Trophoblast cell (in vitro differentiated cells and primary cell): Measurements from ENCODE around the gene SLC30A3.
A peak's percentile ranks its signal among the peaks of the same experiment; 100 is the strongest.

ENCODE experiments used
- DNase-seq, 2 donors: peaks; one replicate each; pipeline ENCODE4 v3.0.0-alpha.2; 2016
- H2AFZ ChIP-seq: 2 replicates; pipeline ENCODE4 v1.6.1; 2013; ENCODE audit warnings: low read length, moderate library complexity, mild to moderate bottlenecking; ENCODE audit not compliant: insufficient read depth, poor library complexity
- H2AK5ac ChIP-seq: 2 replicates; pipeline ENCODE4 v1.6.1; 2013; ENCODE audit warnings: mild to moderate bottlenecking, low read length
- H2BK120ac ChIP-seq: 2 replicates; pipeline ENCODE4 v1.6.1; 2013; ENCODE audit warnings: low read length, mild to moderate bottlenecking, moderate library complexity; ENCODE audit not compliant: insufficient read depth, poor library complexity
- H2BK12ac ChIP-seq: 2 replicates; pipeline ENCODE4 v1.6.1; 2013; ENCODE audit warnings: mild to moderate bottlenecking, low read length, moderate library complexity
- H2BK5ac ChIP-seq: 2 replicates; pipeline ENCODE4 v1.6.1; 2013; ENCODE audit warnings: low read length, low read depth, moderate library complexity, mild to moderate bottlenecking; ENCODE audit not compliant: poor library complexity
- H3K14ac ChIP-seq: 2 replicates; pipeline ENCODE4 v1.6.1; 2013; ENCODE audit warnings: mild to moderate bottlenecking, low read length
- H3K18ac ChIP-seq: 2 replicates; pipeline ENCODE4 v1.6.1; 2013; ENCODE audit warnings: mild to moderate bottlenecking, low read length
- H3K23ac ChIP-seq: 2 replicates; pipeline ENCODE4 v1.6.1; 2013; ENCODE audit warnings: low read length
- H3K27ac ChIP-seq: 2 replicates; pipeline ENCODE4 v1.5.1; 2013; ENCODE audit warnings: low read depth, mild to moderate bottlenecking, inconsistent platforms, low read length, moderate library complexity
- H3K27me3 ChIP-seq: 2 replicates; pipeline ENCODE4 v1.6.1; 2013; ENCODE audit warnings: inconsistent platforms, mild to moderate bottlenecking, low read length, moderate library complexity; ENCODE audit not compliant: insufficient read depth
- H3K36me3 ChIP-seq, 2 experiments: 1 replicate in 1 of 2; 2 replicates in 1 of 2; pipeline ENCODE4 v1.6.1; 2013; ENCODE audit warnings: low read length in 2 of 2, mild to moderate bottlenecking in 2 of 2, moderate library complexity in 1 of 2; ENCODE audit not compliant: insufficient read depth in 2 of 2, control insufficient read depth in 1 of 2
- H3K4ac ChIP-seq: 2 replicates; pipeline ENCODE4 v1.6.1; 2013; ENCODE audit warnings: low read depth, mild to moderate bottlenecking, low read length, moderate library complexity
- H3K4me1 ChIP-seq, 2 experiments: 1 replicate in 1 of 2; 2 replicates in 1 of 2; pipeline ENCODE4 v1.6.1; 2013; ENCODE audit warnings: low read length in 2 of 2, mild to moderate bottlenecking in 2 of 2, moderate library complexity in 1 of 2; ENCODE audit not compliant: insufficient read depth in 2 of 2, control insufficient read depth in 1 of 2
- H3K4me2 ChIP-seq: 2 replicates; pipeline ENCODE4 v1.6.1; 2013; ENCODE audit warnings: inconsistent platforms, mild to moderate bottlenecking, low read length, moderate library complexity
- H3K4me3 ChIP-seq: 2 replicates; pipeline ENCODE4 v1.5.1; 2013; ENCODE audit warnings: mild to moderate bottlenecking, low read depth, low read length, inconsistent platforms
- H3K79me1 ChIP-seq: one replicate; pipeline ENCODE4 v1.6.1; 2013; ENCODE audit warnings: low read length
- H3K79me2 ChIP-seq: 2 replicates; pipeline ENCODE4 v1.6.1; 2013; ENCODE audit warnings: low read length, mild to moderate bottlenecking; ENCODE audit not compliant: control insufficient read depth, insufficient read depth, poor library complexity
- H3K9ac ChIP-seq: 2 replicates; pipeline ENCODE4 v1.6.1; 2013; ENCODE audit warnings: mild to moderate bottlenecking, low read length
- H3K9me3 ChIP-seq: 2 replicates; pipeline ENCODE4 v1.6.1; 2013; ENCODE audit warnings: low read depth, mild to moderate bottlenecking, control low read depth, inconsistent platforms, low read length; ENCODE audit not compliant: insufficient read depth
- H4K12ac ChIP-seq: 2 replicates; pipeline ENCODE4 v1.6.1; 2013; ENCODE audit warnings: low read depth, mild to moderate bottlenecking, low read length, moderate library complexity
- H4K8ac ChIP-seq: 2 replicates; pipeline ENCODE4 v1.6.1; 2013; ENCODE audit warnings: low read depth, mild to moderate bottlenecking, low read length, moderate library complexity
- H4K91ac ChIP-seq: one replicate; pipeline ENCODE4 v1.6.1; 2013; ENCODE audit warnings: low read depth, mild to moderate bottlenecking, low read length, moderate library complexity
- WGBS: extraction: QIAGEN DNeasy Blood & Tissue Kit; methylation state at CpG from one replicate; pipeline ENCODE4 v1.1.7; 2013; ENCODE audit warnings: missing lambda C conversion rate; ENCODE audit not compliant: insufficient read length, insufficient coverage; ENCODE audit errors: extremely low coverage; 5-methylcytosine and 5-hydroxymethylcytosine counted together

SLC30A3 gene

GRCh38 chr2:27220091-27220490 is 42.8 kb downstream of the SLC30A3 start:
- DNase-seq, result no peak
- H3K23ac ChIP-seq, result no peak overlapping the region
- no peaks in the 10 kb centered on the region for H3K27me3 ChIP-seq
- H2BK12ac ChIP-seq, result no peak overlapping the region
- H2AFZ ChIP-seq, result no peak overlapping the region
- no peak overlapping the region for H3K4ac ChIP-seq
- H4K12ac ChIP-seq, result no peak overlapping the region
- H2BK5ac ChIP-seq, result no peak overlapping the region
- H3K27ac ChIP-seq, result no peak overlapping the region
- peaks cover 4 to 8% of the 10 kb centered on the region in 2 experiments for H3K4me1 ChIP-seq
- H3K4me2 ChIP-seq, result no peak overlapping the region
- H3K4me3 ChIP-seq, result no peak overlapping the region
- peaks cover 38 to 48% of the 10 kb centered on the region in 2 experiments for H3K36me3 ChIP-seq
- no CpG with 5 or more reads among the region's 7 CpGs for WGBS
- no peaks in the 10 kb centered on the region for H3K9me3 ChIP-seq
- peaks cover 5% of the 10 kb centered on the region for H3K79me1 ChIP-seq
- no peak overlapping the region for H3K18ac ChIP-seq
- H2AK5ac ChIP-seq, result no peak overlapping the region
- H2BK120ac ChIP-seq, result no peak overlapping the region
- no peak overlapping the region for H4K91ac ChIP-seq
- H3K14ac ChIP-seq, result no peak overlapping the region
- no peak overlapping the region for H3K9ac ChIP-seq
- peaks cover 7% of the 10 kb centered on the region for H3K79me2 ChIP-seq
- H4K8ac ChIP-seq, result no peak overlapping the region

DNA sequence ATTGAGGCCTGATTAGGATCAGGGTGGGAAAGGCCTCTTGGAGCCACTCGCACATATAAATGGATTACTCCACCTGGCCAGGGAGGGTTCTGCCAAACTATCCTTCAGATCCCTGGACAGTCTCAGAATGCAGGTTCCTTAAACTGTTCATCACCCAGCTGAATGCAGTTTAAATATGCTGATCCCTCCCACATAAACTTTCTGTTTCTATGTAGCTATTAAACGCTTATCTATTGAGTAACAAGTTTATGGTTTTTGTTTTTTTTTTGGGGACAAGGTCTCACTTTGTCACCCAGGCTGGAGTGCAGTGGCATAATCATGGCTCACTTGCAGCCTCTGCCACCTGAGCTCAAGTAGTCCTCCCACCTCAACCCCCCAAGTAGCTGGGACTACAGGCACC is 43.8 kb downstream of the SLC30A3 start:
- Histone ChIP-seq H3K79me2 (peaks cover 7% of the 10 kb centered on the region), H2BK5ac (no peak overlapping the region), H4K12ac (no peak overlapping the region), H3K14ac (no peak overlapping the region), H3K4ac (no peak overlapping the region), H3K4me1 (peaks cover 4 to 8% of the 10 kb centered on the region in 2 experiments), H2AK5ac (no peak overlapping the region), H3K23ac (no peak overlapping the region), H2BK12ac (no peak overlapping the region), H3K36me3 (peaks cover 29 to 38% of the 10 kb centered on the region in 2 experiments), H3K27ac (no peak overlapping the region), H3K4me2 (no peak overlapping the region), H3K9me3 (no peaks in the 10 kb centered on the region), H3K18ac (no peak overlapping the region), H3K9ac (no peak overlapping the region), H3K27me3 (no peaks in the 10 kb centered on the region), H2BK120ac (no peak overlapping the region), H4K91ac (no peak overlapping the region), H3K79me1 (peaks cover 5% of the 10 kb centered on the region), H4K8ac (no peak overlapping the region), H3K4me3 (no peak overlapping the region), H2AFZ (no peak overlapping the region)
- WGBS, result no CpG with 5 or more reads among the region's 2 CpGs
- no peak for DNase-seq

- Histone ChIP-seq H3K27me3 (no peaks in the 10 kb centered on the region), H2AK5ac (no peak overlapping the region), H3K23ac (no peak overlapping the region), H2AFZ (no peak overlapping the region), H4K12ac (no peak overlapping the region), H4K91ac (no peak overlapping the region), H3K4me2 (no peak overlapping the region), H3K9ac (no peak overlapping the region), H3K79me2 (peaks cover 7% of the 10 kb centered on the region), H3K14ac (no peak overlapping the region), H2BK120ac (no peak overlapping the region), H2BK12ac (no peak overlapping the region), H3K4me3 (no peak overlapping the region), H3K4me1 (peaks cover 4 to 8% of the 10 kb centered on the region in 2 experiments), H3K27ac (no peak overlapping the region), H3K79me1 (peaks cover 5% of the 10 kb centered on the region), H3K36me3 (peaks cover 25 to 33% of the 10 kb centered on the region in 2 experiments), H3K9me3 (no peaks in the 10 kb centered on the region), H4K8ac (no peak overlapping the region), H3K18ac (no peak overlapping the region), H2BK5ac (no peak overlapping the region), H3K4ac (no peak overlapping the region)
- no CpG with 5 or more reads among the region's 4 CpGs for WGBS
- no peak for DNase-seq
These were observed 44.2 kb downstream of the SLC30A3 start for GRCh38 chr2:27218614-27219013.

DNA sequence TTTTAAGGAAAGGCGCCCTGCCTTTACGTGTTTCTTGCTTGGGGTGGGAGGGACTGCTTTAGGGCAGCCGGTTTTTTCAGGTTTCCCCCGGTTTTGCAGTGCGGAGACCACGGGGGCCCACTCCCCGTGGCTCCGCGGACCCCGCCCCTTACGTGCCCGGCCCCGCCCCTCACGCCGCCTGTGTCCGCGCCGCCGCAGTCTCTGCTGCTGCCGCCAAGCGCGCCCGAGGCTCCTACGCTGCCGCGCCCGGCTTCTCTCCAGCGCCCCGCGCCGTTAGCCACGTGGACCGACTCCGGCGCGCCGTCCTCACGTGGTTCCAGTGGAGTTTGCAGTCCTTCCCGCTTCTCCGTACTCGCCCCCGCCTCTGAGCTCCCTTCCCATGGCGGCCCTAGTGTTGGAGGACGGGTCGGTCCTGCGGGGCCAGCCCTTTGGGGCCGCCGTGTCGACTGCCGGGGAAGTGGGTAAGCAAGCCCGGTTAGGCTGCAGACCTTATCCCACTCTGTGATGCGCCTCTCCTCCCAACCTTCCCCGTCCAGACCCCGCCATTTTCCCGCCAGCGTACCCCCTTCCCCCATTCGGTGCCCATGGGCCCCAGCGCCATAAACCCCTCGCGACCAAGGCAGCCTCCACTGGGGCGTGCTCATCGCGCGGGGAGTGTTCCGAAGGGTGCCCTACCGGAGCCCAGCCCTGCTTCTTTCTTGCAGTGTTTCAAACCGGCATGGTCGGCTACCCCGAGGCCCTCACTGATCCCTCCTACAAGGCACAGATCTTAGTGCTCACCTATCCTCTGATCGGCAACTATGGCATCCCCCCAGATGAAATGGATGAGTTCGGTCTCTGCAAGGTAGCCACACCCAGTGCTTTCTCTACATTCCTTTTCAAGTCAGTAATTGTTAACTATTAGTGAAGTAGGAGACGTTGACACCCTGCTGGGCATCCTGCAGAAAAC is 45.4 kb downstream of the SLC30A3 start, which contains the start of gene CAD:
CAD (plus strand) TSS at position 197 of the 949 bp plus-strand sequence; CDS start at position 380, 183 bp downstream.
- H3K18ac ChIP-seq, result peak within 1 kb of the TSS; percentile 83
- peak within 1 kb of the TSS; percentile 34 for H2BK5ac ChIP-seq
- peaks cover 9% of the 10 kb centered on the region for H3K79me1 ChIP-seq
- H3K23ac ChIP-seq, result peak within 1 kb of the TSS; percentile 25
- H2AK5ac ChIP-seq, result peak within 1 kb of the TSS; percentile 65
- peaks cover 6 to 10% of the 10 kb centered on the region in 2 experiments for H3K4me1 ChIP-seq
- no CpG with 5 or more reads among the region's 72 CpGs for WGBS
- peak within 1 kb of the TSS; percentile 91 for H3K14ac ChIP-seq
- peak within 1 kb of the TSS; percentile 77 for H3K4me3 ChIP-seq
- peak; percentile 81 to 83 for DNase-seq
- no peaks in the 10 kb centered on the region for H3K9me3 ChIP-seq
- H3K36me3 ChIP-seq, result peaks cover 13 to 23% of the 10 kb centered on the region in 2 experiments
- peak within 1 kb of the TSS; percentile 86 for H4K91ac ChIP-seq
- H3K9ac ChIP-seq, result peak within 1 kb of the TSS; percentile 83
- peak within 1 kb of the TSS; percentile 84 for H3K4ac ChIP-seq
- H3K27ac ChIP-seq, result peak within 1 kb of the TSS; percentile 4
- H4K8ac ChIP-seq, result peak within 1 kb of the TSS; percentile 83
- peak within 1 kb of the TSS; percentile 10 for H2BK12ac ChIP-seq
- H2BK120ac ChIP-seq, result peak within 1 kb of the TSS; percentile 85
- peak within 1 kb of the TSS; percentile 69 for H3K4me2 ChIP-seq
- peaks cover 7% of the 10 kb centered on the region for H3K79me2 ChIP-seq
- no peaks in the 10 kb centered on the region for H3K27me3 ChIP-seq
- peak within 1 kb of the TSS; percentile 75 for H2AFZ ChIP-seq
- peak within 1 kb of the TSS; percentile 88 for H4K12ac ChIP-seq
